ENCODE data around the gene GINS2.
A peak's percentile ranks its signal among the peaks of the same experiment; 100 is the strongest.

Gene GINS2

DNA sequence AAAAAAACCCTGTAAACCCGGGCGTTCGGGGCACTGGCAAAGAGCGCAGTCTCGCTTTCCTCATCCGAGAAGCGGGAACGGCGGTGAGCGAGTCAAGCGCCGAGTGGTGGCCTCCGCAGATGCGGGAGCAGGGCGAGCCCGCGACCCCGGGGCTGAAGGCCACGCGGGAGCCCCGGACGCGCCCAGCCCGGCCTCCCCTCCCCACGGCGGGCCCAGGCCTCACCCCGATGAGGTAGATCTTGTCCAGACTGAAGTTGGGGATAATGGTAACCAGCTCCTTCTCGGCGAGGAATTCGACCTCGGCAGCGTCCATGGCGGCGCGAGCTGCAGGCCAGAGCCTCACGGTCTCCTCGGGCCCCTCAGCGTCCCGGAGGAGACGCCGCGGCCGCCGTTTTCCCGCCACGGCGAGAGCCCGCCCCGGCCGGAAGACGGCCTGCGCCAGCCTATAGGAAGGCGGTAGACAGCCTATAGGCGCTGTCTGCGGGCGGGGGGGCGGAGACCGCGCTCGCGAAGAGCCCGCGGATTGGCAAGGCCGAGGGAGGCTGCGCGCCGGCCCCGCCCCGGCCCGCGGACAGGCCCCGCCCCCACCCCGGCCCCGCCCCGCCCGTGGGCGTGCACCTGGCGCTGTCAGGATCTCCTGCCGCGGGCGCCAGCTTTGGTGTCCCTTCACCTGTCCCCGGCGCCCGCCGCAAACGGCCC is at the start of gene GINS2:
TSS of gene GINS2 (minus strand) at position 369 of the 699 bp plus-strand sequence. CDS start at position 313, 56 bp downstream.
- peak; percentile 63 to 79 for DNase-seq (ENCODE audit: low read depth in 2 of 2, low spot score in 1 of 2)

DNA sequence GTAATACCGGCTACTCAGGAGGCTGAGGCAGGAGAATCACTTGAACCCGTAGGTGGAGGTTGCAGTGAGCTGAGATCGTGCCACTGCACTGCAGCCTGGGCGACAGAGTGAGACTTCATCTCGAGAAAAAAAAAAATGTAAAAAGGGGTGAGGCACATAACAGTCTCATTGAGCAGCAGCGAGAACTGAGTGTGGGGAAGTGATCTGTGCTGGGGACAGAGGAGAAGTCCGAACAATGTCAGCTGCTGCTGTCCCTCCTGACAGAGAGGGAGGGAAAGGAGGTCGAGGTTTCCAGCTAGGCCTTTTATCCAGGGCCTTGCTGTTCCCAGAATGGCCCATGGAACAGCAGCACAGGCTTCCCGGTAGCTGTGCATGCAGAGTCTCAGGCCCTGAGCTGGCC is 48.2 kb upstream of the GINS2 start:
- DNase-seq (ENCODE audit: low read depth in 2 of 2, low spot score in 1 of 2), result no peak

DNA sequence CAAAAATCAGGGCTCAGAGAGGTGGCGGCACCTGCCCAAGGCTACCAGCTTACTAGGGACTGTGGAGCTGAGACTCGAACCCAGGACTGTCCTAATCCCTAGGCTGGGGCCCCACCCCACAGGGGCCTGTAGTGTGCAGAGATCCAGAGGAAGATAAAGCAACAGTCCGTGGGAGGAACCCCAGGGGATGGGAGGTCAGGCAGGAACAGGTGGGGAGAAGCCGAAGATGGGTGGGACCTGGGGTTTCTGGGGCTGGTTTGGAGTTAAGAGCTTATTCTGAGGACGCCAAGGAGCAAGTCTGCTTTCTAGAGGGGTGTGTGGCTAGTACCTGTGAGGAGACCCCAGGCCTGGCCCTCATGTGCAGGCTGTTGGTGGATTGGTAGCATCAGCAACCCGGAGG is 47.2 kb upstream of the GINS2 start:
- no peak for DNase-seq (ENCODE audit: low read depth in 2 of 2, low spot score in 1 of 2)

DNA sequence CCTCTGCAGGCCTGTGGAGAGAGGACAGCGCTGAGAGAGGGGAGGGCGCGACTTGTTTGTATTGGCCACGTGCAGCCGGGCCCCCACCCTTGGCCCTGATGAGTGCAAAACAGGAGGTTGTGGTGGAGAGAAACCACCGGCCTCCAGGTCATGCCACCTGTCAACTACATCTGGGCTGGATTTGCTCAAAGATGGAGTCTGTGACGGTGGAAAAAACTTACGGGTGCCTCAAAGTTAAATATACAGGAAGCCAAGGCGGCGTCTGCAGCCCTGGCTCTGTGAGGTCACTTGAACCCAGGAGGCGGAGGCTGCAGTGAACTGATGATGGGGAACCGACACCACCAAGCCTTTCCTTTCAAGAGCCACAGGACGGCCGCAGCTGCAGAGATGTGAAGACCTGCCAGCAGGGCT is 46.5 kb upstream of the GINS2 start:
- peak in 1 of 2 donors; percentile 15 for DNase-seq (ENCODE audit: low read depth in 2 of 2, low spot score in 1 of 2)

DNA sequence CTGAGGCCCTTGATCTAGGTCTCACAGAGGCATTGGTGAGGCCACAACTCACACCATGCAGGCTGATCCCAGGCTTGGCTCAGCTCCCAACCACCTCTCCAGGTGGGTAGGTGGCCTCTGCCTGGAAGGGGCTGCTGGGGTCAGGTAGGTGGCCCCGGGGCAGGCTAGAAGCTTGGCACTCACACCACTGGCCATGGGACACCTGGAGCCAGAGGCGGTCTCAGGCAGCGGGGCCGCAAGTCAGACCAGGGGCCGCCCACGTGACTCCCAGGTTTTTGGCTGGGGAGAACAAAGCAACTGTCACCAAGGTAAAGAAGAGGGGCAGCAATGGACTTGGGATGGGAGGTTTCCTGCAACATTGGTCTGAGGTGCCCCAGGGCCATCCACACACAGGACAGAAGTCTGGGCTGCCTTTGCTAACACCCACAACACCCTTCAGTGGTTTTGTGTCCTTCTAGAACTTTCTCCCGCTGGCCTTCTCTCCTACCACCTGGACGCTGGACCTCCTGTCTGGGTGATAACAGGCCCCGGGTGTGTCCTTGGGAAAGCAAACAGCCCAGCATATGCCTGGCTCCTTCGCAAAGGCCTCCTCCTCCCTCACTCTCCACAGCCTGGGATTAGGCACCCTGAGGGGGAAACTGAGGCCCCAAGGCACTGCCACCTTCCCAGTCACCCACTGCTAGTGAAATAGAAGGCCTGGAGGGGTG is 45.7 kb upstream of the GINS2 start:
- DNase-seq (ENCODE audit: low read depth in 2 of 2, low spot score in 1 of 2), result no peak

DNA sequence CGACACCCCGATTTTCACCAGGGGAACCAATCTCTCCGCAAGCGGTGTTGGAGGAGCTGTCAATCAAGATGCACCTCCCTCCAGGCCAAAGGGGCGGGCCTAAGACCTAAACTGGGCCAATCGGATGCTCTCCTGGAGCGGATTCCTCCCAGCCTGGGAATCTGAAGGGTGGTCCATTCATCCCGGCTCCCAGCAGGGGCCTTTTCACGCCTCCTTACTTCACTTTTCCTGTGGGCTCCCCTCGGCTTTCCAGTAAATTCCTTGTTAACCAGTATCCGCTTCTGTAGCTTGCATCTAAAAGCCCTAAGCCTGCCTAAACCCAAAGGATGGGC is 45.1 kb upstream of the GINS2 start:
- no peak for DNase-seq (ENCODE audit: low read depth in 2 of 2, low spot score in 1 of 2)

DNA sequence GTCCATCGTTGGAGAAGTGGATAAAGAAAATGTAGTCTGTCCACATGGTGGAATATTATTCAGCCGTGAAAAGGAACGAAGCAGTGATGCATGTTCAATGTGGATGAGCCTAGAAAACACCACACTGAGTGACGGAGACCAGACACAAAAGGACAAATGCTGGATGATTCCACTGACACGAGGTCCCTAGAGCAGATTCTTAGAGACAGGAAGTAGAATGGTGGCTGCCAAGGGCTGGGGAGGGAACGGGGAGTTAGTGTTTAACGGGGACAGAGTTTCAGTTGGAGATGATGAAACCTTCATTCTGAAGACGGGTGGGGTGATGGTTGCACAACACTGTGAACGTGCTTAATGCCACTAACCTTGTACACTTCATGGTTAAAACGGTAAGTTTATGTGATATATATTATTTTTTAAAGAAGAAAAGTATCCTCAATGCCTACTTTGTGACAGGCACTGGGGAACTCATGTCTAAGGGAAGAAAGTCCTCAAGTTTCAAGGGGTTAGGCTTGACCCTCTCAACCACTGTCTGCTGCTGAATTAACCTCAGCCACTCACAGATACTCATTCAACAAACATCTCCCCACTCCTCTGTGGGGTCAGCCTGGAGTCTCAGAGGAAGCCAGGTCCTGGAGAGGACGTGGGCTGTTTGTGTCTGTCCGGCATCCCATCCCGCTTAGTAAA is 44.5 kb upstream of the GINS2 start:
- DNase-seq (ENCODE audit: low read depth in 2 of 2, low spot score in 1 of 2), result no peak

DNA sequence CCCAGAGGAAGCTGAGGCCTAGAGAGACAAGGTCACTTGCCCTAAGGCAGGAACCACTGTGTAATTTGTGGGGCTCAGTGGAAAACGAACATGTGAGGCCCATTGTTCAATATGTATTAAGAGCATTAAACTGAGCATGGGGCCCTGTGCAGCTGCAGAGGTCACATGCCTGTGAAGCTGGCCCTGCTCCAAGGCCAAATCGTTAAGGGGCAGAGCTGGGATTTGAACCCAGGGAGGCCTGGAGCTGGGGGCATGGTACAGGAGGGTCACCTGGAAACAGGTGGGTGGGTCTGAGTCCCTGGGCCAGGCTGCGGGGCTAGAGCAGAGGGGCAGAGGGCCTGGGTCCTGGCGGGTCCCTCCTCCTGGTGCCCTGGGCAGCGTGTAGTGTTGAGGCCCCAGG is 42.4 kb upstream of the GINS2 start:
- DNase-seq (ENCODE audit: low read depth in 2 of 2, low spot score in 1 of 2), result no peak

DNA sequence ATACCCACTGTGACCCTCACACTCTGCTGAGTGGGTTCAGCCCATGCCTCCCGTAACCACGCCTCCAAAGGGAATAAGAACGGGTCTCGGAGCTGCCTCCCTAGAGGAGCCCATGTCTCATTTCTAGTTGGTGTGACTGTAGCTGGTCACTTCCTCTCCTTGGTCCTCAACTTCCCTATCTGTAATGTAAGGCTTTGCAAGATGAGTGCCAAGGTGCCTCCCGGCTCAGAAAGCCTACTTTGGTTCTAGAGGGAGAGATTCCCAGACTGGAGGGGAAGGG is 41.4 kb upstream of the GINS2 start:
- DNase-seq (ENCODE audit: low read depth in 2 of 2, low spot score in 1 of 2), result no peak

DNA sequence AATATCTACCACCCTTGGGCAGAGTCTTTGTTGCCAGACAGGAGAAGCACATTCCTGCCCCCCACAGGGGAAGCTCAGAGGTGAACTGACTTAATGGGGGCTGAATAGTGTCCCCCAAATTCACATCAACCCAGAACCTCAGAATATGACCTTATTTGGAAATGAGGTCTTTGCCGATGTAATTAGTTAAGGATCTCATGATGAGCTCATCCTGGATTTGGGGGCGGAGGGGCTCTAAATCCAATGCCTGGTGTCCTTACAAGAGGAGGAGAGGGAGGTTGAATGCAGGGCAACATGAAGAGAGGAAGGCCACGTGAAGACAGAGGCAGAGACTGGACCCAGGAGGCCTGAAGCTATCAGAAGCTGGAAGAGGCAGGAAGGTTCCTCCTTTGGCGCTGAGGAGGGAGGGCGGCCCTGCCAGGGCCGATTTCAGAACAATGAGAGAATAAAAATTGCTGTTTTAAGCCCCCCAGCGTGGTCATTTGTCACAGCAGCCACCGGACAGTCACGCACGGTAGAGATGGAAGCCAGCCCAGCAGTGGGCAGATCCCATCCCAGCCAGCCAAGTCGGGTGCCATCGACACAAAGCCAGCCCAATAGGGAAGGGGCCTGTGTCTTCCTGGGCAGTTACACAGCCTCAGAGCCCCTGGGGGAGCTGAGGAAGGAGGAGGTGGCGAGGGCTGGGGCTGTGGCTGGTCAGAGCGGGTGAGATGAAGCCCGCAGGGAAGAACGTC is 40.9 kb upstream of the GINS2 start:
- no peak for DNase-seq (ENCODE audit: low read depth in 2 of 2, low spot score in 1 of 2)

DNA sequence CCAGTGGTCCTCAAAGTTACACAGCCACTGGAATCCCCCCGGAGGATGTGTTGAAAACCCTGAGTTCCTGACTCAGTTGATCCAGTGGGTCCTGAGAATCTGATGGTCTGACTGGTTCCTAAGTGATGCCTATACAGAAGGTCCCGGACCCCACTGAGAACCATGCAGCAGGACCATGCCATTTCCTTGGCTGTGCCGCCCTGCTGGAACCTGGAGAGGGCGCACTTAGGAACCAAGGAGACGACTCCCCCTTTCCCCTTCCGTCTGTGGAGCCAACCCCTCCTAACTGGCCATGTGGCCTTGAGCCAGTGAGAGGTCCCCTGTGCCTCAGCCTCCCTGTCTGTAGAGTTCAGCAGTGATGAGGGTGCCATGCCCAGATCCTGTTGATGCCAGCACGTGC is 40.1 kb upstream of the GINS2 start:
- DNase-seq (ENCODE audit: low read depth in 2 of 2, low spot score in 1 of 2), result no peak

DNA sequence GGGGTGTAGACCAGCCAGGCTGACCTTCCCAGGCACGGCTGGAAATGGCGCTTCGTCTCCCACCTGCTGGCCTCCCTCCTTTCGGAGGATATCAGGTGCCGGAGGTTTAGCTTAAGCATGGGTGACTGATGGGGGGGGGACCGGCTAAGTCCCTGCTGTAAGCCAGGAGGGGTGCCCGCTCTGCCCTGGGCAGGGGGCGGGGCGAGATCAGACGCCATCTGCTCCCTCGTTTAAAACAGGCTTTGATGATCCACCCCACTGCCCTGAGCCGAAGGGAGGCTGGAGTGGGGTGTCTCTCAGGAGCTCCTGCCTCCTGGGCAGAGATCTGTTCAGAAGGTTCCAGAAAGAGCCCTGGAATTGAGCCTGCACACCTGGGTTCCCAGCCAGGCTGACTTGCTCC is 36.2 kb upstream of the GINS2 start:
- no peak for DNase-seq (ENCODE audit: low read depth in 2 of 2, low spot score in 1 of 2)

DNA sequence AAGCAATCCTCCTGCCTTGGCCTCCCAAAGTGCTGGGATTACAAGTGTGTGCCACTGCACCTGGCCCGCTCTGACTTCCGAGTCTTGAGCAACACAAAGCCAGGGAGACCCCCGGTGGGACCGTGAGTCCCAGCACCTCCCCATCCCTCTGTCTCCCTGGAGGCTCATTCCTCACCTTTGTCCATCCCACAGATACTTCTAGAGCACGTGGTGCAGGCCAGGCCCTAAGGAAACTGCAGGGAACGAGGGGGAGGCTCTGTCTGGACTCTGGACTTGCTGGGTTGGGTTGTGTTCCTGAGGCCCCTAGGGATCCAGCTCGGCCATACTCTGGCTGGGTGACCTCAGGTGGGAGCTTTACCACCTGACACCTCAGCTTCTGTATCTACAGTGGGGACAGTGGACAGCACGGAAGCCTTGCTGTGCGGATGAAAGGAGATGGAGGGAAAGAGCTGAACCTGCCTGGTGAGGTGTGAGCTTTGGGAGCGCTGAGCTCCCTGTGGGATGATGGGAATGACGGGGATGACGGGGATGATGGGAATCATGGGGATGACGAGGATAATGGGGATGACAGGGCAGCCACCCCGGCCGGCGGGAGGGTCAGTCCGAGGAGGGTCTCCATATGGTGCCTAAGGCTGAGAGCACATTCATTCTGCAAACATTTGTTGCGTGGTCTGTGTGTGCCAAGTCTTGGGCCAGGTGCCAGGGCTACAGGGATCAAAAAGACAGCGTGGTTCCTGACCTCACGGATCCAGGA is 35.5 kb upstream of the GINS2 start:
- no peak for DNase-seq (ENCODE audit: low read depth in 2 of 2, low spot score in 1 of 2)

DNA sequence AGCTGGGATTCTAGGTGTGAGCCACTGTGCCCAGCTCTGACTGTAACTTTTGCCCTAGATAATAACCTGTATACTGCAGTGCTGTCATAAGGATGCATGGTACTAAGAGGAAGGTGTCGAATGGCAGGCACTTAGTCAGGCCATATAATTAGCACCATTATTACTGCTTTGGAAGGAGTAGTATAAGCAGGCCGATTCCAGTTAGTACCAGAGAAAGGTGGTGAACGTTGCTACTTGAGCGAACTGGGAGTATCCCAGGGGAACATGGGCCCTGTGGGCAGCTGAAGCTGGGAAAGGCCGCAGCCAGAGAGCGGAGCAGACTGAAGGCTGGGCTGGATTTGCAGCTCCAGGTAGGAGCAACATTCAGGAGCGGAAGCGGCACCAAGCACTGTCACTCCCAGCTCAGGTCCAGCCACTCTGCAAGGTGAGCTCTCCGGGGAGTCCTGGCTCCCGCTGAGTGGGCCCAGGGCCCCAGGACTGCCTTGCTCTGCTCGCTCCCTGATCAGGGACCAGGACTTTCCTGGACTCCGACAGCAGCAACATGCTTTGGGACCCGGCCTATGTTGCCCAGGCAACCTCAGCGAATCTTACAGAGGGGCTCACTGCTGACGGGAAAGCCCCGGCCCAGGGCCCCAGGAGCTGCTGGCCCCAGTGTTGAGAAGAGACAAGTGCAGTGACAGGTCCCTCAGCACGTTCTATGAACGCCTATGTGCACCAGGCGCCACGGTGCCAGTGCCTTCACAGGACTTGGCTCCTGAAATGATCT is 33.6 kb upstream of the GINS2 start:
- no peak for DNase-seq (ENCODE audit: low read depth in 2 of 2, low spot score in 1 of 2)

DNA sequence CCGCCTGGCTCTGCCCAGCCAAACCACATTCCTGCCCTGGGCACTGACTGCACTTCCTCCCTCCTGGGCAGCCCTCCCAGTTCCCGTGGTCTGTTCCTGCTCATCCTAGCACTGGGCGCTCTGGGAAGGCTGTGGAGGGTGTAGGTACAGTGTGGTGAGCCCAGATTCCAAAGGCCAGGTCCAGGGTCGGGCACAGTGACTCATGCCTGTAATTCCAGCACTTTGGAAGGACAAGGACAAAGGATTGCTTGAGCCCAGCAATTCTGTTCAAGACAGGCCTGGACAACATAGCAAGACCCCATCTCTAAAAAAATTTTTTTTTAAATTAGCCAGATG is 31.5 kb upstream of the GINS2 start:
- no peak for DNase-seq (ENCODE audit: low read depth in 2 of 2, low spot score in 1 of 2)

DNA sequence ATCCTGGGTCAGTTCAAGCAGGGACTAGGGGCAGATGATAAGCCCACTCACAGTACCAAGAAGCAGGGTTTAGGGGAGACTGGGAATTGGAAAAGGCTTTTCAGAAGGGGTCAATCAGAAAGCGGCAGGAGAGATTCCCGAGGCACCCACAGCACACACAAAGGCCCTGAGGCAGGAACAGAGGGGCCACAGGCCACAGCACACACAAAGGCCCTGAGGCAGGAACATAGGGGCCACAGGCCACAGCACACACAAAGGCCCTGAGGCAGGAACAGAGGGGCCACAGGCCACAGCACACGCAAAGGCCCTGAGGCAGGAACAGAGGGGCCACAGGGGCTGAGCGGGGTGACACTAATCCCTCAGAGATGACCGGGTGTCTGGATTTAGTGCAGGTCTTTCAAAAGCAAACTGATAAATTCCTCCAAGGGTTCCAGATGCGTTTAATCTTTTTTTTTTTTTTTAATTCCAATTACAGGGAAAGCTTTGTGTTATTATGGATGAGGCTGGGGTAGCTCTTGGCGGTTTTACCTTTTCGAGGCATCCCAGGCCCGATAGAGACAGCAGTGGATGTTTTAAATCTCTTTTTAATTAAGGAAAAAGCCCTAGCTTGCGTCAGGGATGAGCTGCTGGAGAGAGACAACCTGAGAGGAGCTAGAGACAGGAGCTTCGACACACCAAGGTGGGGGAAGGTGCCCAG is 31.0 kb upstream of the GINS2 start:
- DNase-seq (ENCODE audit: low read depth in 2 of 2, low spot score in 1 of 2), result no peak

DNA sequence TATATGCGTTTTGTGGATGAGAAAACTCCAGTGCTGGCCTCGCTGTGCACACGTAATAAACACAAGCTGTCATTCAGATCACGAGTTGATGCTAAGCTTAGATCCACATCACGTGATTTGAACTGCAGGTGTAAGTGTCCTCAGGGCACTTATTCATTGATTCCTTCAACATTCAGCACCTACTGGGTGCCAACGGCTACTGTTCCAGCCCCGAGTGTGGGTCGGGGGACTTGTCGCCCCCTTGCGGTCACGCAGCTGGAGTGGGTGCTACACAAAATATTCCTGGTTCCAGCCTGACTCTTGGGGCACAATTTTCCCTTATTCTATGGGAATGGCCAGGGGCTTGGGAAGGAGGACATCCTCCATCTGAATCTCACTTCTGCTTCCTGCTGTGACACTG is 29.9 kb upstream of the GINS2 start:
- DNase-seq (ENCODE audit: low read depth in 2 of 2, low spot score in 1 of 2), result no peak

DNA sequence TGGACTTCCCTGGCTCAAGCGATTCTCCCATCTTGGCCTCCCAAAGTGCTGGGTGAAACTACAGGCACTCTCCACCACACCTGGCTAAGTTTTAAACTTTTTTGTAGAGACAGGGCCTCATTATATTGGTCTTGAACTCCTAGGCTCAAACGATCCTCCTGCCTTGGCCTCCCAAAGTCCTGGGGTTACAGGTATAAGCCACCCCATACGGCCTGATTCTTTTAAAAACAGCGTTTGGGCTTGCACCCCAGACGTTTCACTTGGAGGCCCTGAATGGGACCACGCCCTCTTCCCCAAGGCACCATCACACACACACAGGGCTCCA is 29.4 kb upstream of the GINS2 start:
- DNase-seq (ENCODE audit: low read depth in 2 of 2, low spot score in 1 of 2), result no peak

DNA sequence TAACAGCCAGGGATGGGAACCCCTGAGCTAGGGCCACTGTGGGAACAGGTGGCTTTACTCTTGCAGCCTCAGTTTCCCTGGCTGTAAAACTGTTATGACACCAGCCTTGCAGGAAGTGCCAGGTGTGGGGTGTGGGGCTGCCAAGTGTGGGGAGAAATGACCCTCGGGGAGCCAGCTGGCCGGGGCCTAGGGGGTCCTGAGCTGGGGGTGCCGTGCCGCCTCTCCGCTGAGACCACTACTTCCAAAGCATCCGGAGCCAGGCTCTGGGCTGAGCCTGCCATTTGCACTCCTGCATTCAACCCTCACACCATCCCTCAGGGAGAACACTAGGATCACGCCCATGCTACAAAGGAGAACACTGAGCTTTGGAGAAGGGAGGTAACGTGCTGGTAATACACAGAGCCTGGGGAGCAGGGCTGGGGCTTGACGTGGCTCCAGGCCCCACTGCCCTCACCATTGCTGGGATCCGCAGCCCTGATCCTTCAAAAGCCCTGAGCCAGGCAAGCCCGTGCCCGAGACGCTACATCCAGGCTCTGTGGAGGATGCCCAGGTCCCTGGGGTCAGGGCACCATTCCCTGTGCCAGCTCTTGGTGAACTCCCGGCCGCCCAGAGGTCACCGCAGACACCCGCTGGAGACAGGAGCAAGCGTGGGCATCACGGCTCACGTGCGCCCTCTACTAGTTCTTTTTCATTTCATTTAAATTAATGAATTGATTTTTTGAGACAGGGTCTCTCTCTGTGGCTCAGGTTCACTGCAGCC is 28.8 kb upstream of the GINS2 start:
- peak; percentile 15 to 31 for DNase-seq (ENCODE audit: low read depth in 2 of 2, low spot score in 1 of 2)

DNA sequence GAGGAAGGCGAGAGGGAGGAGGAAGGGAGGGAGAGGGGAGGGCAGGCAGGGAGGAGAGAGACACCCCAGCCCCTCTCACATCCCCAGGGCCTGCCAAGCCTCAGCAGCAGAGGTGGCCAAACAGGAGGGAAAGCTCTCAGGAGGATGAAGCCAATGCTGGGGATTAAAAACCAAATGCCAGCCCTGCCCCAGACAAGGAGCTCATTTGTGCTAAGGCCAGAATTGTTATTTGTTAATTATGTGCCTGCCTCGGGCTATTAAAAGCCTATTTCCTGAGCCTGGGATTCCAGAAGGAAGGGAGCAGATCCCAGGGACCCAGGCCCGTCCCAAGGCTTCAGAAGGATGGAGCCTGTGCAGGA is 27.9 kb upstream of the GINS2 start:
- DNase-seq (ENCODE audit: low read depth in 2 of 2, low spot score in 1 of 2), result no peak
